GM12873 (cell line): ENCODE data around the gene CHRNA9.

Experiments
- TF ChIP-seq, protein P1 (sequence below): IDR thresholded peaks from 2 replicates; pipeline ENCODE4 v1.5.1; 2012; ENCODE audit warnings: low read depth, mild to moderate bottlenecking, moderate library complexity, low read length, control low read depth; ENCODE audit not compliant: insufficient read depth; ENCODE audit errors: missing control alignments

CHRNA9 gene

GRCh38 chr4:40403081-40403480 lies 67.9 kb downstream of the CHRNA9 start:
- TF ChIP-seq, protein P1, sequence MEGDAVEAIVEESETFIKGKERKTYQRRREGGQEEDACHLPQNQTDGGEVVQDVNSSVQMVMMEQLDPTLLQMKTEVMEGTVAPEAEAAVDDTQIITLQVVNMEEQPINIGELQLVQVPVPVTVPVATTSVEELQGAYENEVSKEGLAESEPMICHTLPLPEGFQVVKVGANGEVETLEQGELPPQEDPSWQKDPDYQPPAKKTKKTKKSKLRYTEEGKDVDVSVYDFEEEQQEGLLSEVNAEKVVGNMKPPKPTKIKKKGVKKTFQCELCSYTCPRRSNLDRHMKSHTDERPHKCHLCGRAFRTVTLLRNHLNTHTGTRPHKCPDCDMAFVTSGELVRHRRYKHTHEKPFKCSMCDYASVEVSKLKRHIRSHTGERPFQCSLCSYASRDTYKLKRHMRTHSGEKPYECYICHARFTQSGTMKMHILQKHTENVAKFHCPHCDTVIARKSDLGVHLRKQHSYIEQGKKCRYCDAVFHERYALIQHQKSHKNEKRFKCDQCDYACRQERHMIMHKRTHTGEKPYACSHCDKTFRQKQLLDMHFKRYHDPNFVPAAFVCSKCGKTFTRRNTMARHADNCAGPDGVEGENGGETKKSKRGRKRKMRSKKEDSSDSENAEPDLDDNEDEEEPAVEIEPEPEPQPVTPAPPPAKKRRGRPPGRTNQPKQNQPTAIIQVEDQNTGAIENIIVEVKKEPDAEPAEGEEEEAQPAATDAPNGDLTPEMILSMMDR: no peak
